ENCODE data around the gene VANGL1. TPM values are rescaled to one million over a fixed set of nuclear protein-coding genes. Genes with fewer than 3 reads are reported as not detected.

VANGL1 gene
- total RNA-seq, 1 donor from 2014 or later = 9.9 TPM

- Mint-ChIP-seq H3K27me3 (ENCODE audit: insufficient read depth) (no peaks in the 10 kb centered on the region), H3K9me3 (no peaks in the 10 kb centered on the region), H3K4me3 (no peak overlapping the region), H3K4me1 (ENCODE audit: low read depth) (peaks cover 17% of the 10 kb centered on the region), H3K36me3 (ENCODE audit: low read depth) (peaks cover 38% of the 10 kb centered on the region), H3K27ac (no peak overlapping the region)
- intact Hi-C loops (cut with micrococcal nuclease) = no loop called here
- no peak for DNase-seq (ENCODE audit: low spot score)
Measured at GRCh38 chr1:115660151-115660550, 18.4 kb downstream of the VANGL1 start.

GRCh38 chr1:115661157-115661556, 19.4 kb downstream of the VANGL1 start:
- Mint-ChIP-seq H3K4me3 (no peak overlapping the region), H3K36me3 (ENCODE audit: low read depth) (peaks cover 34% of the 10 kb centered on the region), H3K27me3 (ENCODE audit: insufficient read depth) (no peaks in the 10 kb centered on the region), H3K4me1 (ENCODE audit: low read depth) (peaks cover 8% of the 10 kb centered on the region), H3K9me3 (no peaks in the 10 kb centered on the region), H3K27ac (no peak overlapping the region)
- DNase-seq (ENCODE audit: low spot score) = no peak
- intact Hi-C loops (cut with micrococcal nuclease) = no loop called here

DNA sequence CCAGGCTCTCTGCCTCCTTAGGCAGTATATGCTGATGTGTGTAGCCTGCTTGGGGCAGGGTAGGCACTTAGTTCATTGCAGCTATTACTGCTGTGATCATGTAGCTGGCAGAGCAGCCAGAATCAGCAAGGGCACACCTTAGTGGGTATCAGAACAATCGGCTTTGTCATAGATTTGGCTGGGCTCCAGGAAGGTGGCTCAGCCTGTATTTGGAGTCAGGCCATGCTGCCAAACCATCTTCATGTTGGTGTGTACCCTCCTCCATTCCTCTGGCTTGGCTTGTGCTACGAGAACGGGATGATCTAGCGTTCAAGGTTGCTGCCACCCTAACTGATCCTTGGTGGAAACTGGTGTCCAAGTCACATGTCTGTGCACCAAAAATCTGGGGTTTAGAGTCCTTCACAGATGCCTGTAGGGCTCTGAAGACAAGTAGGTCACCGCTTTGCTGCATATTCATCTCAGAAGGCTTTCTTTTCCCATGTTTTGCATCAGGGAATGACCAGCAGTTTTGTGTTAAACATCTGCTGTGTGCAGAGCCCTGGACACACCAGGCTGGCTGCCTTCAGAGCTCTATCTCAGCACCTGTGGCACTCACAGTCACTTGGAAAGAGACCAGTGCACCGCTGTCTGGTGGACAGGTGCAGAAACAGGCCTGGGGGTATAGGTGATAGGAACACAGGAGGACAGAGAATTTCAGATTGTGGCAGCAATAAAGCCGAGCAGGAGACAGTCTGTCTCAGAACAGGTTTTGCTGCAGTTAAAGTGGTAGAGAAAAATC, 23.7 kb downstream of the VANGL1 start:
- no peak overlapping the region for H3K27ac Mint-ChIP-seq
- peaks cover 12% of the 10 kb centered on the region for H3K4me1 Mint-ChIP-seq (ENCODE audit: low read depth)
- no peak overlapping the region for H3K4me3 Mint-ChIP-seq
- no peaks in the 10 kb centered on the region for H3K27me3 Mint-ChIP-seq (ENCODE audit: insufficient read depth)
- peaks cover 3% of the 10 kb centered on the region for H3K9me3 Mint-ChIP-seq
- intact Hi-C loops (cut with micrococcal nuclease) = no loop called here
- peaks cover 31% of the 10 kb centered on the region for H3K36me3 Mint-ChIP-seq (ENCODE audit: low read depth)
- no peak for DNase-seq (ENCODE audit: low spot score)

GRCh38 chr1:115666206-115666605, 24.4 kb downstream of the VANGL1 start:
- Mint-ChIP-seq H3K27ac (no peak overlapping the region), H3K4me3 (no peak overlapping the region), H3K4me1 (ENCODE audit: low read depth) (peaks cover 12% of the 10 kb centered on the region), H3K36me3 (ENCODE audit: low read depth) (peaks cover 25% of the 10 kb centered on the region), H3K27me3 (ENCODE audit: insufficient read depth) (no peaks in the 10 kb centered on the region), H3K9me3 (peaks cover 3% of the 10 kb centered on the region)
- intact Hi-C loops (cut with micrococcal nuclease) = no loop called here
- DNase-seq (ENCODE audit: low spot score) = no peak

DNA sequence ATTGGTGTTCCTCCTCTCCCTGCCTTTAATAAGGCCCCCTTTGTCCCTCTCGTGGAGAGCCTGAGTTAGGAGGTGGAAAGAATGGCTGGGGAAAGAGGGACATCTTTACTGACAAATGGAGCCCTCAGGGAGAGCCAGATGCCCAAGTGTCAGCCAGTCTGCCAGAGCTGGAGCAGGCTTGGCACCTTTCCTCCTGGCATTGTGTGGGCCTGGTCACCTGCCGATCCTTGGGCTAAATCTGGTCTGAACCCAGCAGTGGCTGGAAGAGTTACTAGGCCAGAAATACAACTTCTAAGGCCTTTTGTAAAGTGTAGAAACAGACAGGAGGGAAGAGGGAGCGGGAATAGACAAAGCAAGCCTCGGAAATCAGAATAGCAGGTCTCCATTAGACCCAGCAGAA, 24.9 kb downstream of the VANGL1 start:
- Mint-ChIP-seq H3K4me3 (no peak overlapping the region), H3K27me3 (ENCODE audit: insufficient read depth) (no peaks in the 10 kb centered on the region), H3K9me3 (peaks cover 3% of the 10 kb centered on the region), H3K4me1 (ENCODE audit: low read depth) (peaks cover 12% of the 10 kb centered on the region), H3K27ac (no peak overlapping the region), H3K36me3 (ENCODE audit: low read depth) (peaks cover 25% of the 10 kb centered on the region)
- intact Hi-C loops (cut with micrococcal nuclease) = no loop called here
- DNase-seq (ENCODE audit: low spot score) = no peak

GRCh38 chr1:115668579-115668978, 26.8 kb downstream of the VANGL1 start:
- DNase-seq (ENCODE audit: low spot score) = no peak
- Mint-ChIP-seq H3K9me3 (peaks cover 3% of the 10 kb centered on the region), H3K27me3 (ENCODE audit: insufficient read depth) (no peaks in the 10 kb centered on the region), H3K36me3 (ENCODE audit: low read depth) (peaks cover 22% of the 10 kb centered on the region), H3K27ac (no peak overlapping the region), H3K4me3 (no peak overlapping the region), H3K4me1 (ENCODE audit: low read depth) (peaks cover 12% of the 10 kb centered on the region)
- intact Hi-C loops (cut with micrococcal nuclease) = no loop called here

DNA sequence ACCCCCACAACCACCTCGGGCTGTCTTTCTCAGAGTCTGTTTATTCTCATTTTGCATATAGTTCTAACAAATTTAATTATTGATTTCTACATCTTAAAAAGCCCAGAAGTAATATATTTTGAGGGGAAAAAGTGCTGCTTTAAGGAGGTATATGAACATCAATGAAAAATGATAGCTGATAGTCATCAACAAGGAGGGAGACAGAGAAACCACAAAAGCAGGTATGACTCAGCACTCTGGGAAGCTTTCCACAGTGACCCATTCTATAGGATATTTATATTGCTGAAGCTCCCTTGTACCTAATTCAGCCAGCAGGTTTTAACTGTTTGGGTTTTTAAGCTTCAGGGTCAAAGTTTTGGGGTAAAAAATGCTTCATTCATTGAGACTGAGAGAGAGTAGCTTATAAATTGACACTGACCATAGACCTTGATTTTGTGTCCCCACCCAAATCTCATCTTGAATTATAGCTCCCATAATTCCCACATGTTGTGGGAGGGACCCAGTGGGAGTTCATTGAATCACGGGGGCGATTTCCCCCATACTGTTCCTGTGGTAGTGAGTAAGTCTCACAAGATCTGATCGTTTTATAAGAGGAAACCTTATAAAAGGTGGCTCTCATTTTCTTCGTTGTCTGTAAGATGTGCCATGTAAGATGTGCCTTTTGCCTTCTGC, 27.4 kb downstream of the VANGL1 start:
- H3K27ac Mint-ChIP-seq = no peak overlapping the region
- peaks cover 19% of the 10 kb centered on the region for H3K36me3 Mint-ChIP-seq (ENCODE audit: low read depth)
- no peak for DNase-seq (ENCODE audit: low spot score)
- H3K9me3 Mint-ChIP-seq = peaks cover 3% of the 10 kb centered on the region
- no peaks in the 10 kb centered on the region for H3K27me3 Mint-ChIP-seq (ENCODE audit: insufficient read depth)
- intact Hi-C loops (cut with micrococcal nuclease) = loop anchor here (1.0 kb wide), 1 partner anchor 20 kb away; no protein-coding TSS in a partner anchor
- peaks cover 12% of the 10 kb centered on the region for H3K4me1 Mint-ChIP-seq (ENCODE audit: low read depth)
- H3K4me3 Mint-ChIP-seq = no peak overlapping the region

- Mint-ChIP-seq H3K4me1 (ENCODE audit: low read depth) (peaks cover 12% of the 10 kb centered on the region), H3K27me3 (ENCODE audit: insufficient read depth) (no peaks in the 10 kb centered on the region), H3K36me3 (ENCODE audit: low read depth) (peaks cover 15% of the 10 kb centered on the region), H3K27ac (no peak overlapping the region), H3K9me3 (peaks cover 3% of the 10 kb centered on the region), H3K4me3 (no peak overlapping the region)
- intact Hi-C loops (cut with micrococcal nuclease) = loop anchor here (1.0 kb wide), 1 partner anchor 21 kb away; no protein-coding TSS in a partner anchor
- no peak for DNase-seq (ENCODE audit: low spot score)
Measured at GRCh38 chr1:115669886-115670285, 28.1 kb downstream of the VANGL1 start.

DNA sequence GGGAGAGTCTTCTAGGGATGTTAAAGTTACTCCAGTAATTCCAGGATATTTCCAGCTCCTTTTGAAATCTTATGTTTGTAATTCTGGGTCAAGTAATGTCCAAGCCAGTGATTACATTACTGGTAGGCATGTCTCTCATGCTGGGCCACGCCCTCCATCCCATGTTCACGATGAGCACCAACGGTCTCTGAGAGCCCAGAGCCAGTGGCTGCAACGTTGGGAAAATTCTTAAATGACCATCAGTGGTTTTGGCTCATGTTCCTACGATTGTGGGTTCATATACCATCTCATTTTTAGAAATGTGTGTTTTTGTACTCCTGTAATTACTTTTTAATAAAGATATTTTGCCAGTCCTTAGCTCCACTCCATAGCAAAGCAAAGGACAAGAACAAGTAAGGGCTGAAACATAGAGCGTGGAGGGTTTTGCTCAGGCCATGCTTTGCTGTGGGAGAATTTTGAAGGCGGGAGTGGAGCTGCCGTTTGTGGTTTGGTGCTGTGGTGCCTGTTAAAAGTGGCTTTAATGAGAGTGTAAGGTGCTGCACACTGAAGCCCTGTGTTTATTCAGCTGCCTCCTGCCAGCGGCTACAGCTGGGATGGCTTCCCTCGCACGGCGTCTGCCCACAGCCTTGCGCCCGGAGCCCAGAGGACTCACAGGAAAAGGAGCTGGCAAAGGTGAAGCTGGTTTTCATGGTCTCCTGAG, 28.9 kb downstream of the VANGL1 start:
- intact Hi-C loops (cut with micrococcal nuclease) = no loop called here

DNA sequence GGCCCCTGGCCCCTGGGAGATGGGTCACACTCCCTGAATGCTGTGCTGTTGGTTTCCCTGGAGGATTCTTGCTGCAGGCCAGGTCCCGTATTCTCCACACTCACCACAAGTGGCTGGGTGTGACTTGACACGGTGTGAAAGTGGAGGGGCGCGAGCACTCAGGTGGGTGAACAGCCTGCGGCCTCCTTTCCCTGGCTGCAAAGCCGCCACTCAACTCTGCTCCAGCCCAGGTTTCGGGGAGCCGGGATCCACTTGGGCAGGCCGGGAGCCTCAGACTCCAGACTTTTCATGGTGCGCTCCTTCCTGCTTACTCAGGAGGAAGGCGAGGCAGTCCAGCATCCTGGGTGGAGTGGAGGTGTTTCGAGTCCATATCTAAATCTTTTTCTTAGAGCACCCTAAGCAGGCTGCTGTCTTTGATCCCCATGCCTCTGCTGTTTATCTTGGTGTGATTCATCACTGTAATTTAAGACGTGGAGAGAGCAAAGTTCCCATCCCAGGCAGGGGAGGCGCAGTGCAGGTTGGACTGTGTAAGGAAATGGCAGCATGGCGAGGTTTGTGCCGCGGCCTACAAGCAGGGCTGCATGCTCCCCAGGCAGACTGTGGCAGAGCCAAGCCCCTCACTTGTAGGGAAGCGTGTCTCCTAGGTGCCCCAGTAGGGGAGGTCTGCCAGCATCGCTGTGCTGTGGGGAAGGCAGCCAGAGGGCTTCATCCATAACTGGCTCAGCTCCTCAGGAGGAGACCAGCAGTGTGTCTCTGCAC, 29.6 kb downstream of the VANGL1 start:
- Mint-ChIP-seq H3K9me3 (peaks cover 3% of the 10 kb centered on the region), H3K4me1 (ENCODE audit: low read depth) (peaks cover 12% of the 10 kb centered on the region), H3K4me3 (no peak overlapping the region), H3K27me3 (ENCODE audit: insufficient read depth) (no peaks in the 10 kb centered on the region), H3K27ac (no peak overlapping the region), H3K36me3 (ENCODE audit: low read depth) (peaks cover 15% of the 10 kb centered on the region)
- no peak for DNase-seq (ENCODE audit: low spot score)
- intact Hi-C loops (cut with micrococcal nuclease) = no loop called here

More for the DNA sequence above, 28.9 kb downstream of the VANGL1 start:
- Mint-ChIP-seq H3K4me1 (ENCODE audit: low read depth) (peaks cover 12% of the 10 kb centered on the region), H3K36me3 (ENCODE audit: low read depth) (peaks cover 15% of the 10 kb centered on the region), H3K9me3 (peaks cover 3% of the 10 kb centered on the region), H3K27ac (no peak overlapping the region), H3K4me3 (no peak overlapping the region), H3K27me3 (ENCODE audit: insufficient read depth) (no peaks in the 10 kb centered on the region)
- DNase-seq (ENCODE audit: low spot score) = no peak

DNA sequence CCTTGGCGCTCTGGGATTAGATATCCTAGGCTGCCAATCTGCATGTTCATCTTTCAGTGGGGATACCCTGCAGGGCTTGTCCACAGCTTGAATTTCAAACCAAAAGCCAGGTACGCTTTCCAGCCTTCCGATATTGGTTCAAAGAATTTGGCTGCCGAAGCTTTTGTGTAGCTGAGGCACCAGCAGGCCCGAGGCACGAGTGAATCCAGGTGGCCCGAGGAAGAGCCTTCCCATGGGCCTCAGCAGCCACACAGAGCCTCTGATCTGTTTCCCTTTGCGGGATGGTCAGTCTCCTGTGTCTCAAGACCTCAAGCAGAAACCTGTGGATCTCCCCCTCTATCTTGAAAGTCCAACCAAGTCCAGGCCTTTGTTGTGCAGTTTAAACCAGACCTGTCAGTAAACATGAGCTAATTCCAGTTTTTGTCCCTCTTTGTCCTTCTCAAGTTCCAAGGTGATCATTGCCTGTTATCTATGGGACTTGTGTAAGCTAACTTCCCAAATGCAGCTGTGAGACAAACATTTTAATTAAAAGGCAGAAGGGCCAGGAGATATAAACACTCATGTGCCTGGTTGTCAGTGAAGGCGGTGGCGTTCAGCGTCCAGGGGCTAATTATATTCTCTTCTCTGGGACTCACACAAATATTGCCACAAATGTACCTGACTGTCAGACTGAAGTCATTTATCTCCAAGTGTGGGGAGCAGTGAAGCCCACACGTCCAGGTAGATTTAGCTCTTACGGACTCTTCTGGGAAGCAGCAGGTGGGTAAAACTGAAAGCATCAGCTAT, 30.6 kb downstream of the VANGL1 start:
- H3K36me3 Mint-ChIP-seq (ENCODE audit: low read depth) = peaks cover 13% of the 10 kb centered on the region
- H3K9me3 Mint-ChIP-seq = peaks cover 3% of the 10 kb centered on the region
- H3K4me1 Mint-ChIP-seq (ENCODE audit: low read depth) = peaks cover 12% of the 10 kb centered on the region
- no peaks in the 10 kb centered on the region for H3K27me3 Mint-ChIP-seq (ENCODE audit: insufficient read depth)
- no peak overlapping the region for H3K27ac Mint-ChIP-seq
- DNase-seq (ENCODE audit: low spot score) = no peak
- no peak overlapping the region for H3K4me3 Mint-ChIP-seq
- intact Hi-C loops (cut with micrococcal nuclease) = no loop called here

Data from activated T-helper 1 cell treated with anti-CD3 and anti-CD28 coated beads, Interleukin-12 subunit alpha, Interleukin-12 subunit beta, Interleukin-2, Interleukin-4 antibody, amounts not matched to agents 30 ng/mL and 10 ng/mL and 1 ng/mL, durations not matched to agents 14 hours and 24 hours and 36 hours (primary cell).